NCI-H2029 (cell line): Measurements from ENCODE around the gene TMEM271.
"Not testable (repeated sequence)": the region's sequence is repeated elsewhere in the genome, so short reads cannot be mapped to it uniquely, and the experiment has no call there.

Experiments used
- DNase-seq: peaks from one replicate; lab custom pipeline; 2025; lab: John Stamatoyannopoulos, UW

The TMEM271 gene

DNA sequence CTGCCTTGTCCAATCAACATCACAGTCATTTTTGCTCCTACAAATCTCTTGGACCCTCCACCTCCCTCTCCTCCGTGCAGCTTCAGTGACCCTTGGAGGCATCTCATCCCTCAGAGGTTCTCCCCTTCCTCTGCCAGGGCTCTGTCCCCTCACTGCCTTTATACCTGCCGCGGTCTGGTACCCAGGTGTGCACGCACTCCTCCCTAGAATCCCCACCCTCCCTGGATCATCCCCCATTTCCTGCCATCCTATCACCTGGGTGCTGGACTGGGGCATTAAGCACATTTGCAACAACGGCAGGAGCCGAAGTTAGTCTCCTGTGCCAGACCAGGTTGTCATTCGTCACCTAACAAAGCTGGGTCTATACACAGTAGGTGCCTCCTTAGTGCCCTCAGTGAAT, 10.1 kb downstream of the TMEM271 start:
- no peak for DNase-seq

DNA sequence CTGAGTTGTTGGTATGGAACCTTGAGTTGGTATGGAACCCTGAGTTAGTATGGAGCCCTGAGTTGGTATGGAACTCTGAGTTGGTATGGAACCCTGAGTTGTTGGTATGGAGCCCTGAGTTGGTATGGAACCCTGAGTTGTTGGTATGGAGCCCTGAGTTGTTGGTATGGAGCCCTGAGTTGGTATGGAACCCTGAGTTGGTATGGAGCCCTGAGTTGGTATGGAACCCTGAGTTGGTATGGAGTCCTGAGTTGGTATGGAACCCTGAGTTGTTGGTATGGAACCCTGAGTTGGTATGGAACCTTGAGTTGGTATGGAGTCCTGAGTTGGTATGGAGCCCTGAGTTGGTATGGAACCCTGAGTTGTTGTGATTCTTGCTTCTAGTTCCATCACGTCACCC, 10.5 kb downstream of the TMEM271 start:
- not testable (repeated sequence) for DNase-seq

DNA sequence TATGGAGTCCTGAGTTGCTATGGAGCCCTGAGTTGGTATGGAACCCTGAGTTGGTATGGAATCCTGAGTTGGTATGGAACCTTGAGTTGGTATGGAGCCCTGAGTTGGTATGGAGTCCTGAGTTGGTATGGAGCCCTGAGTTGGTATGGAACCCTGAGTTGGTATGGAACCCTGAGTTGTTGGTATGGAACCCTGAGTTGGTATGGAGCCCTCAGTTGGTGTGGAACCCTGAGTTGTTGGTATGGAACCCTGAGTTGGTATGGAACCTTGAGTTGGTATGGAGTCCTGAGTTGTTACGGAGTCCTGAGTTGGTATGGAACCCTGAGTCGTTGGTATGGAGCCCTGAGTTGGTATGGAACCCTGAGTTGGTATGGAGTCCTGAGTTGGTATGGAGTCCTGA, 13.6 kb downstream of the TMEM271 start:
- DNase-seq: not testable (repeated sequence)

DNA sequence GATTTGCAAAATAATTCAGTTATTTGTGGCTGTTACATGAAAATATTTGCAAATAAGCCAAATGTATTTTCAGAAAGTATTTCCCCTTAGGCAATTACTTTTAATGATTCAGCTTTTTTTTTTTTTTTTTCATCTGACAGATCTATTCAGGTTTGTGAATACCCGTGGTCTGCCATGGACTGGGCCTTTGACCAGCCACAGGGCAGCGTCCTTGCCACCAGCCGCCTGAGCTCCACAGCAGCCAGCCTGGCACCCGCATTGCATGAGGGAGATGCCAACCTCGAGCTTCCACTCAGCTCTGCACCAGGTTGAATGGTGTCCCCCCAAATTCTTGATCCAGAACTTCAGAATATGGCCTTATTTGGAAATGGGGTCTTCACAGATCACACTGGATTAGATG, 14.7 kb downstream of the TMEM271 start:
- DNase-seq: no peak

DNA sequence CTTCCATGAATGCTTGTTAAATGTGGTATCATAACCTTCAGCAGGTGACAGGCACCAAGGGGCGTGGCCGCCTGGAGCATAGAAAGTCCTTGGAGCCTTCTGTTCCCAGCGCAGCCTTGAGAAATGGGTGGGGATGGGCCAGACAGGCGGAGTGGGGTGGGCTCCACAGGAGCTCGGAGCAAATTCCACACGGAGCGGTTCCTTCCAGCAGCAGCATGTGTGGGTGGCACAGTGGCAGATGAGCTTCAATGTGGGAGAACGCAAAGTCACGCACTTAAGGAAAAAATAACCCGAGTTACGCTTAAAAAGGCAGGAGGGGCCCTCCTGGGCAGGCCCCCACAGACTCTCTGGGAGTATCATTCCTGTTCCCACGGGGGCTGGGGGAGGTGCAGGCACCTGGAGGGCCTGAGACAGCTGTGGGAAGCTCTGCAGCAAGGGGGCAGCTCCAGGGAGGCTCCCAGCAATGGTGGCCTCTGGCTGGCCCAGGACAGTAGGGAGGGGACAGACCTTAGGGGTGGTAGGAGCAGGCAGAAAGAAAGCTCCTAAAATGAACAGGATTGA, 15.3 kb downstream of the TMEM271 start:
- no peak for DNase-seq

DNA sequence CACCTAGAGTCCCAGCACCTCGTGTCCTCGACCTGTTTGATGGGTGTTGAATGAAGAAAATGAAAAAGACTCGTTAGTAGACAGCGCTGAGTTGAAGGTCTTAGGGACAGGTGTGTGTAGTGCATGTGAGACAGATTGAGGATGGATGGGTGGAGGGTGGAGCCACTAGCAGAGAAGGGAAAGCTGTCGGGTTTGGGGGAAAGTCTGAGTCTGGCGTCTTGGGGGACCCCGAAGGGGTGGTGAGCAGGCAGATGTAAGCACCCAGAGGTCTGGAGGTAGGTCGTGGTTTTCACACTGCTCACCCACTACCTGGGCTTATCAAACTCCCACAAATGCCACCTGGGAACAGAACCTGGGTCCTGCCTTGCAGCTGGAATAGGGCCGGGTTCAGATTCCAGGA, 16.0 kb downstream of the TMEM271 start:
- DNase-seq: no peak

DNA sequence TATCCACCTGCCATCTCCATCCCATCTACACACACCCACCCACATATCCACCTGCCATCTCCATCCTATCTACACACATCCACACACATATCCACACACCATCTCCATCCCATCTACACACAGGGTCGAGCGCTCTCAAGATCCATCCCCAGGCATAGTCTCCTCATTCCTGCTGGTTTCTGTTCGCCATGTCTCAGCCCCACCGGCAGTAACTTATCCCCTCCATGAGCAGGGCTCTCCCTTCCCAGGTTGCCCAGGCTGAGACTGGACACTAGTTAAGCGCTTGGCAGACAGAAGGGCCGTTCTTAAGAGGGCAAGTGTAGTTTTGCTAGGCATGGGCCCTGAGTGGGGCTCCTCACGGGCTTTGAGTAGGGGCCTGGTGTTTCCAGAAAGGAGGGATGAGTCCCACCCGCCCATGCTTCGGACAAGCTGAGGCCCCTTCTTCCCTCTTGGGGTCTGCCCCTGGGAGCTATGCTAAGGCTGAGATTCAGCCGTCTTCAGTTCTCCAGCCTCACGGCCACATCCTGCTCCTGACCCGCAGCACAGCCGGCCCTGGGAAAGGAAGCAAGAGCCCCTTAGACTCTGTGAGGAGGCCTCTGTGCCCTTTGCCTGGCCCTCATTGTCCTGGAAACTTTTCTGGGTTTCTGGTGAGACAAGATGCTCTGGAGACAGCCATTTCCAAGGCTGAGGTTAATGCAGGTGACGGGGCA, 20.4 kb downstream of the TMEM271 start:
- no peak for DNase-seq

DNA sequence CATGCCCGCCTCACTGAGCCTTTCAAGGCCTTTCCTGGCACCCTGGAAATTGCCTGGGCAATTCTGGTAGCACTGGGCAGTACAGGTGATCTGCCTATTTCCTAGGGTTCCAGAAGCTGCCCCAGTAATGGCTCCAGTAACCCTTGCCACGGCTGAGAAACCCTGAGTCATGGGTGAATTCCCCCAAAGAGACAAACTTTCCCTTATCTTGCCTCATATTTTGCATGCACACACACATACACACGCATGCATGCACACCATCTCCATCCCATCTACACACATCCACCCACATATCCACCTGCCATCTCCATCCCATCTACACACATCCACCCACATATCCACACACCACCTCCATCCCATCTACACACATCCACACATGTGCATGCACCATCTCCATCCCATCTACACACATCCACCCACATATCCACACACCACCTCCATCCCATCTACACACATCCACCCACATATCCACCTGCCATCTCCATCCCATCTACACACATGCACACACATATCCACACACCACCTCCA, 21.2 kb downstream of the TMEM271 start:
- not testable (repeated sequence) for DNase-seq

DNA sequence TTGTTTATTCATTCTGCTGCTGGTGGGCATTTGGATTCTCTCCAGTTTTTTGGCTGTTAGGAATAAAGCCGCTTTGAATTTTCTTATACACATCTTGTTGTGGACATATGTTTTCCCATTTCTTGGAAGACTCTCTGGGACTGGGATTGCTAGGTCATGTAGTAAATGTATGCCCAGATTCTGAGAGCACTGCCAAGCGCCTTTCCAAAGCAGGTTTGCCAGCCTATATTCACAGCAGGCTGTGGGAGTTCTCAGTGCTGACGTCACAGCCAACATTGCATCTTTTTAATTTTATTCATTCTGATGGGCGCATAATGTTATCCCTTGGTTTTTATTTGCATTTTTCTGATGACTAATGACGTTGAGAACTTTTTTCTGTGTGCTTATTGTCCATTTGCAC, 24.1 kb downstream of the TMEM271 start:
- no peak for DNase-seq

DNA sequence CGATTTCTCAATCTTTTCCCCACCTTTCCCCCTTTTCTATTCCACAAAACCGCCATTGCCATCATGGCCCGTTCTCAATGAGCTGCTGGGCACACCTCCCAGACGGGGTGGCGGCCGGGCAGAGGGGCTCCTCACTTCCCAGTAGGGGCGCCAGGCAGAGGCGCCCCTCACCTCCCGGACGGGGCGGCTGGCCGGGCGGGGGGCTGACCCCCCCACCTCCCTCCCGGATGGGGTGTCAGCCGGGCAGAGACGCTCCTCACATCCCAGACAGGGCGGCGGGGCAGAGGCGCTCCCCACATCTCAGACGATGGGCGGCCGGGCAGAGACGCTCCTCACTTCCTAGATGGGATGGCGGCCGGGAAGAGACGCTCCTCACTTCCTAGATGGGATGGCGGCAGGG, 25.8 kb downstream of the TMEM271 start:
- not testable (repeated sequence) for DNase-seq

DNA sequence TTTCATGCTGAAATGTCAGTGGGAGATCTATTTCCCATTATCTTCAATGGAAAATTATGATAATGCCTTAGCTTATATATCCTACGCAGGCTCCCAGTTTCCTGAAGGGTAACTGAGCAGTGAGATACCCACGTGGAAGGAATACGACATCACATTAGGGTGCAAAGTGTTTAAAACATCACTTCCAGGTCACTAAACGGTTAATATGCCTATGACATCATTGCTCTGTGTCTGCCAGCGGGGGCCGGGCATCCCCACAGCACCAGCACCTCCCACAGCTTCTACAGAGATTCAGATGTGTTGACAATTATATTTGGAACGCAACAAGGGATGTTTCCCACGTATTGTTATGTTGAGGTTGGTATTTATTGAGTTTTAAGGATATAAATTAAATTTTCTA, 27.1 kb downstream of the TMEM271 start:
- no peak for DNase-seq

DNA sequence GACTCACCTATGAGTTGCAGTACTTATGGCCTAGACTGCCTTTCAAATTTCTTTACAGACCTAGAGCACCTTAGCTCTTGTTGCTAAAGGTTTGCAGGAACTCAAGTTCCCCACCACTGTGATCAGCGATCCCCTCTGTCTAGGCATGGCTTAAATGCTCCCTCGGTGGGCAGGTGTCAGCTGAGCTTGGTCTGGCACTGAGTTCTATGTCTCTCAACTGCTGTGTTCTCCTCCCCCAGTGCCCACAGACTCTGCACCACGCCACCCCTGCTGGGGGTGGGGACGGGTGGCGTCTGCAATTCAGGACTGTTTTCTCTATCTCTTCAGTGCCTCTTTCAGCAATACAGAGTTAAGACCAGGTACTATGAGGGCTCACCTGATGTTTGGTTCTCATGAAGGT, 30.5 kb downstream of the TMEM271 start:
- no peak for DNase-seq

DNA sequence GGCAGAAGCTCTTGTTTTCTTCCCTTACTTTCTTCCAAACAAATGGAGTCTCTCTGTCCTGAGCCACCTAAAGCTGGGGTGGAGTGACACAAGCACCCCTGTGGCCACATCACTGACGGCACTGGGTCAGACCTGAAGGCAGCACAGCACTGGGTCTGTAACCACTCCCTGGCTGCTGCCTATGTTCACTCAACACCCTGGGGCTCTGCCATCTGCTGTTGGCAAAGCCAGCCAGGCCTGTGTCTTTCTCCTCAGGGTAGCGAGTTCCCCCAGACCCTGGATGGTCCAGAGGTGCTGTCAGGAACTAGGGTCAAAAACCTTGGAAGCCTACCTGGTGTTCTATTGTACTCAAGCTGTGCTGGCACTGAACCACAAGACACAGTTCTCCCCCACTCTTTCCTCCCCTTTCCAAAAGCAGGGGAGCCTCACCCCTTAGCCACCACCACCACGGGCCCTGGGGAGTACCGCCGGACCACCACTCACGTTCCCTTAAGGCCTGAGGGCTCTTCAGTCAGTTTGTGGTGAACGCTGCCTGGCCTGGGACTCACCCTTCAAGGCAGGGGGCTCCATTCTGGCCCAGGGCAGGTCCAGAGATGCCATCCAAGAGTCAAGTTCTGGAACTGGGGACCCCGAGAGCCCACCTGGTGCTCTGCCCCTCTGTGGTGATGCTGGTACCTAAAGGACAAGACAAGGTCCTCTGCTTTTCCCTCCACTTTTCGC, 31.5 kb downstream of the TMEM271 start:
- DNase-seq: no peak

DNA sequence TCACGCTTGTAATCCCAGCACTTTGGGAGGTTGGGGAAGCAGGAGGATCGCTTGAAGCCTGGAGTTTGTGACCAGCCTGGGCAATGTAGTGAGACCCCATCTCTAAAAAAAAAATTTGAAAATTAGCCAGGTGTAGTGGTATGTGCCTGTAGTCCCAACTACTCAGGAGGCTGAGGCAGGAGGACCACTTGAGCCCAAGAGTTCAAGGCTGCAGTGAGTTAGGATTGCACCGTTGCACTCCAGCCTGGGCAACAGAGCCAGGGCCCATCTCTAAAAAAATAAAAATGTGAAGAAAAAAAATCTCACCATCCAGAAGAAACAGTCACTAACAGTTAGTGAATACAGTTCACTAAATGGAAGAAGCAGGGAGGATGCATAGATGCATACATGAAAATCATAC, 34.8 kb downstream of the TMEM271 start:
- no peak for DNase-seq

DNA sequence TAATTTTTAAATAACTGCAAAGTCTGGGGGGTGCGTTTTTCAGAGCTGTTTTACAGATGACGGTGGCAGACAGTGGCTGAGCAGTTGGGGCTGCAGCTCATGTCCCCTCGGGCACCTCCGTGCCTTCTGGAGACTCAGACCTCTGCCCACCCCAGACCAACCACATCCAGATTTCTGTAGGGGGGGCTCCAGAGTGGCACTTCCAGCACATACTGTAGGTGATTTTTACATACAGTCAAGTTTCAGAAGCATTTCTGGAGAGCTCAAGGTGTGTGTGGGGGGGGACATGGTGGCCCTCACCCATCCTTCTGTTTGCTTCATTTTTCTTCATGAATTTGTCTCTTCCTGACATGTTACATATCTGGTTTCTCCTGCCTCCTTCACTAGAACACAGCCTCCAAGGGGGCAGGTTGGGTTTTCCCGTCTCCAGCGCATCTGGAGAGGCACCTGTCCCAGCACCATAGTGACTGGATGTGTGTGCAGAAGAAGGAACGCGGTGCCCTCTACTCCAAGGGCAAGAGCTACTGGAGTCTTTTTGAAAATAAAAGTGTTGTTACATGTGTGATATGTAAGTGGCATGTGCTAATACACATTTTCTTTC, 37.5 kb downstream of the TMEM271 start:
- DNase-seq: no peak

DNA sequence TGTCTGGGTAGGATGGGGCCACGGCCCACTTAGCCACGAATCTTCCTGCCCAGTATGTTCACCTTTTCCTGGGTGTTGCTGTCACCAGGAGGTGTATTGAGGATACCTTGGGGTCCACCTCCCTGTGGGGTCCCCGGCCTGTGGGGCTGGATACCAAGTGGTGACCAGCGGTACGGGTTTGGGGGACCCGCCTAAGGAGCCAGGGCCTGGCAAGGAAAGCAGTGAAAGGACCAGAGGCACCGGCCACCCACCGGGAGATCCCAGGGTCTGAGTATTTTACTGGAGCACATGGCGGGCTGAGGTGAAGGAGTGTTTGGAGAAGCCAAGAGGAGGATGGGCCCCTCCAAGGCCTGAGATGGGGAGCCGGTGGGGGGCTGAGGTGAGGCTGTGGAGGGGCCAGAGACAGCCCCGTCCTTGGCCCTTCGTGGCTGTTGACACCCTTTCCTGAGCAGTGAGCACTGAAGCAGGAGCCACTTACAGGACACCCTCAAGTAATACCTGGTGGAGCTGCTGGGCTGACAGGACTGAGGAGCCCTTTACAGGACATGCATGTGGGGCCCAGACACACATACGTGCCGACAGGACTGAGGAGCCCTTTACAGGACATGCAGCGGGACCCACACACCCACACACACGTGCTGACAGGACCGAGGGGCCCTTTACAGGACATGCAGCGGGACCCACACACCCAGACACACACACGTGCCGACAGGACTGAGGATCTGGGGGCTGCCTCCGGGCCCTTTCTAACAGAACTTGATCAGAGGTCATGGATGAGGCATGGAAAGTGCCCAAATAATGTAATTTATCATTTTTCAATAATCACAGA, 38.4 kb downstream of the TMEM271 start:
- DNase-seq: no peak

DNA sequence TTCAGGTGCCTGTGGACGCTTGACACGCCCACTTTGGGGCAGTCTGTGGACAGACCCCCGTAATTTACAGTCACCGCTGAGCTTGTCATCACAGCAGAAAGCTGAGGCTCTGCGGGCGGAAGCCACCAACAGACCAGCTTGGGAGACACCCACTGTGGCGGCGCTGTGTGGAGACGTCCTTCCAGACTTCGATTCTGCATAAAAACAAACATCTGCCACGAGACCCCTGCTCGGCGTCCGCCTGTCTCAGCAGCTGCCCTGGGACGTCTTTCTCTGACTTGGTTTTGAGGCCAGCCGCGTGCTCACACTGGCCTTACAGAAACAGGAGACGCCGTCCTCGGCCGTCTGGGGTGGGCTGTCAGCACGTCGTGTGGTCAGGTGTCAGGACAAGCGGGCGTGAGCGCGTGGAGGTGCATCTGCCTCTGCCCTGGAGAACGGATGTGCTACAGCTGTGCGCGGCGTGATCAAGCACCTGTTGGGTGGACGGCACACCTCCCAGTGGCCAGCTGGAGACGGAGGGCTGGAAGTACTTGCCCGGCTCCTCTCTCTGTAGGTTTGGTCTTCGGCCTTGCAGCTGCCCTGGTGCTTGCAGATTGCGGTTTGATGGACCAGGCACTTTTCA, 39.6 kb downstream of the TMEM271 start:
- no peak for DNase-seq

DNA sequence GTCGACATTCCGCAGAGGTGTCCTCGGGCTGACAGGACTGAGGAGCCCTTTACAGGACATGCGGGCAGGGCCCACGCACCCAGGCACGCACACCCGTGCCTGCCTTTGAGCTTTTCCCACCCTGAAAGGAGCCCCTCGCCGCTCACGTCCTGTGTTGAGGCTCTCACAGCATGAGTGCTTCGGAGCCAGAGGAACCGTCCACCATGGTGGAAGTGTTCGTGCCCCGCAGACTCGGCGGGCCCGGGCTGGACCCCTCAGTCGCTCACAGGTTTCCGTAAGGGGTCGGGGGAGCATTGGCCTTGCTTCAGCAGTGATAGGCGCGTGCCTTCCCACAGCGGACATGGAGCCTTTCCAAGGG, 40.2 kb downstream of the TMEM271 start:
- DNase-seq: no peak

DNA sequence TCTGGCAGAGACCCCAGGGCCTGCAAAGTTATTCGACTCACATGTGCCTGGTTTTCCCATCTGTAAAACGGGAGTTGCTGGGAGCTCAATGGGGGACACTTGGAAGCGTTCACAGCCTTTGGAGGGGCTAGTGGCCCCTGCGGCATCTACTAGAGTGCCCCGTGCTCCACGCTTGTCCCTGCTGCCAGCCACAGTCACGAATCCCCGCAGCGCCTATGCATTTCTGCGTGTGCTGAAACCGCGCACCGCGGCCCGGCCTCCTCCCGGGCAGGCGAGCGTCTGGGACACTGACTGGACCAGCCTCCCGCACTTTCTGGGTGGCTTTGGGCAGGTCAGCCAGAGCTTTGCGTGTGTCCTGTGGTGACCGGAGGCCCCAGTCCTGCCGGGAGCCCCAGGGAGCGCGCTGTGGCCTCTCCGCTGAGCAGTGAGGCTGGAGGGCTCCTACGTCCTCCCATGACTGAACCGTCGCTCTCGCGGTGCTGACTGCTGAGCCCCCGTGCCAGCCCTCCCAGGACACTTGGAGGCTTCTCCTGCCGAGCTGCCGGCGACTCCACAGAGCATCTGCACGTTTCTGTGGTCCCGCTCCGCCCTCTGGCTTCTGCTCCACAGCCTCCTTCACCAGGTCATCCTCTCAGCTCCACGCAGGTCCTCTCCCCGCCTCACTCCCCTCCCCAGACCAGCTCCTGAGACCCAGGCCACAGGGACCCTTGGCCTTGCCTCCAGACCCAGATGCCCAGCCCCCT, 40.7 kb downstream of the TMEM271 start:
- DNase-seq: no peak

DNA sequence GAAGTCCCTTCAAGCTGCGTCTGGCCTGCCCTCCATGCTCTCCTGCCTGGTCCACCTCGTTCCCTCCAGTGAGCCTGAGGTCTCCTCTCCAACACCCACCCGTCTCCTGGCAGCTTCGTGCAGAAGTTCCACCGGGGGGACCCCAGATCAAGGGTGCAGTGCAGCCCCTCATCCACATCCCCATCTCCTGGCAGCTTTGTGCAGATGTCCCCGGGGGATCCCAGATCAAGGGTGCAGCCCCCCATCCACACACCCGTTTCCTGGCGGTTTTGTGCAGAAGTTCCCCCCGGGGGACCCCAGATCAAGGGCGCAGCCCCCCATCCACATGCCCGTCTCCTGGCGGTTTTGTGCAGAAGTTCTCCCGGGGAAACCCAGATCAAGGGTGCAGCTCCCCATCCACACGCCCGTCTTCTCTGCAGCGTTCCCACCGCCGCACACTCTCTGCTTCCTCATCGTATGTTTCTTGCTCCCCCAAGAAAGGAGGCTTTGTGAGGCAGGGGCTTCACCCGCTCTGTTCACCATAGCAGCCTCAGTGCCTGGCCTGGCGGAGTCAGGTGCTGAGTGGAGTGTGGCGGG, 41.4 kb downstream of the TMEM271 start:
- DNase-seq: no peak
